Astrocyte of the spinal cord (primary cell): ENCODE measurements around the gene FBXW12.
"Not testable (repeated sequence)": the region's sequence is repeated elsewhere in the genome, so short reads cannot be mapped to it uniquely, and the experiment has no call there.

Experiments
- DNase-seq: peaks from one replicate; pipeline ENCODE4 v3.0.0; 2011; ENCODE audit warnings: low read depth, low spot score
- H3K4me3 ChIP-seq: 2 replicates; pipeline ENCODE4 v1.5.1; 2011; ENCODE audit warnings: low read depth, mild to moderate bottlenecking, low read length, moderate library complexity
- CTCF ChIP-seq: IDR thresholded peaks from 2 replicates; pipeline ENCODE4 v1.5.1; 2012; ENCODE audit warnings: low read depth, mild to moderate bottlenecking, low read length, inconsistent platforms
- in situ Hi-C: cut with HindIII; loops from 2 replicates; pipeline ENCODE4 v1.10.0; 2017; ENCODE audit warnings: low sequenced_read_pairs

FBXW12 gene

GRCh38 chr3:48371651-48372376 is at the start of gene FBXW12:
Gene FBXW12, plus strand, starts transcription at chr3:48372219. Its CDS starts 549 bp downstream, at chr3:48372768.
- no peak for TF ChIP-seq CTCF
- no peak for DNase-seq
- H3K4me3 ChIP-seq, result no peak within 1 kb of the TSS
- in situ Hi-C loops, result no loop called here

- H3K4me3 ChIP-seq, DNase-seq, in situ Hi-C loops: not testable (repeated sequence)
Observed at GRCh38 chr3:48331706-48332435, 40.1 kb upstream of the FBXW12 start.

GRCh38 chr3:48333346-48334245 is 38.4 kb upstream of the FBXW12 start, which contains the start of gene SPINK8:
Gene SPINK8, minus strand, starts transcription at chr3:48333661. Its CDS starts 5,320 bp downstream, at chr3:48328341.
- DNase-seq, H3K4me3 ChIP-seq, in situ Hi-C loops: not testable (repeated sequence)

GRCh38 chr3:48334605-48335004 is 37.4 kb upstream of the FBXW12 start:
- DNase-seq, result no peak
- no peak for TF ChIP-seq CTCF
- in situ Hi-C loops, result no loop called here
- no peak overlapping the region for H3K4me3 ChIP-seq

GRCh38 chr3:48335286-48335685 is 36.7 kb upstream of the FBXW12 start:
- DNase-seq, in situ Hi-C loops, H3K4me3 ChIP-seq: not testable (repeated sequence)

GRCh38 chr3:48337536-48337935 is 34.5 kb upstream of the FBXW12 start:
- H3K4me3 ChIP-seq, DNase-seq, in situ Hi-C loops: not testable (repeated sequence)

GRCh38 chr3:48338635-48339034 is 33.4 kb upstream of the FBXW12 start:
- in situ Hi-C loops, result no loop called here
- H3K4me3 ChIP-seq, result no peak overlapping the region
- no peak for TF ChIP-seq CTCF
- DNase-seq, result no peak

GRCh38 chr3:48343432-48343831 is 28.6 kb upstream of the FBXW12 start:
- no peak overlapping the region for H3K4me3 ChIP-seq
- no peak for DNase-seq
- in situ Hi-C loops, result no loop called here
- no peak for TF ChIP-seq CTCF
